SK-N-DZ (cell line): ENCODE measurements around the gene HDAC8.

Experiments
- DNase-seq: peaks from one replicate; pipeline ENCODE4 v3.0.0-alpha.2; 2015; ENCODE audit warnings: low spot score

HDAC8 gene

DNA sequence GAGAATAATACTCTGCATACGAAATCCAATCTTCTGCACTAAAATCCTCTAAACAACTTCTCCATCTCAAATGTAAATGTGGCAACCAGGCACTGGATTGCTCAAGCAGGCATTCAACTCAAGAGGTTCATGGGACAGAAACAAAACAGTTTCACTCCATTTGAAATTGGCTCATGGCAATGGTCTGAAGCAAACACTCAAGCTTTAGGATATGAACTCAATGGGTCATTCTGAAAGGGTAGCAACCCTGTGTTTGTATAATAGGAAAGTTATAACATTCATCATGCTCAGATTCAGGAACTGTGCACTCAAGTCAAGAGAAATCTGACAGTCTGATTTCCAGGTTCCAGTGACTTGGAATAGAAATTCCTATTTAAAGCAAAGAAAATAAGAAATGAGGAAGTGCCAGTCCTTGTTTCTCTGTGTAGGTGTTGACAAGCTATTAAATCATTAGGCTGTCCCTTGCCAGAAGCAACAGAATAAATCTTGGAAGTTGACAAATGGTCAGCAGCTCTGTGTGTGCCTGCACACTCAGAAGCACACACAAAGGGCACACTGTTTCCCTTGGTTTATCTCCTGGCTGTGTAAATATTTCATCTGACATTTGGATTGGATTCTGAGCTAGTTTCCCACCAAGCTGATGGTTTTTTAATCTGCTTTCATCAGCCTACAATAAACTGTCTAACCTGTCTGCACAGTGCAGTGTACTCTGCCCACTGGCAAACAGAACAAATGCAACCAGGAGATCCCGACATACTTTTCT, 191.0 kb downstream of the HDAC8 start:
- DNase-seq, result no peak

DNA sequence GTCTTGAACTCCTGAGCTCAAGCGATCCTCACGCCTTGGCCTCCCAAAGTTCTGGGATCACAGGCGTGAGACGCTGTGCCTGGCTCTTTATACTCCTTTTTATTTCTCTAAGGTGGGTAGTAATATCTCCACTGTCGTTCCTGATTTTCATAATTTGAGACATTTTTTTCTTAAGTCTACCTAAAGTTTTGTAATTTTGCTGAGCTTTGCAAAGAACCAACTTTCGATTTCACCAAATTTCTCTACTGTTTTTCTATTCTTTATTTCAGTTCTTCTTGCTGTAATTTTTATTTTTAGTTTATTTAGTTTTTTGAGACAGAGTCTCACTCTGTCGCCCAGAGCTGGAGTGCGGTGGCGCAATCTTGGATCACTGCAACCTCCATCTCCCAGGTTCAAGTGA, 196.5 kb downstream of the HDAC8 start:
- DNase-seq, result no peak

DNA sequence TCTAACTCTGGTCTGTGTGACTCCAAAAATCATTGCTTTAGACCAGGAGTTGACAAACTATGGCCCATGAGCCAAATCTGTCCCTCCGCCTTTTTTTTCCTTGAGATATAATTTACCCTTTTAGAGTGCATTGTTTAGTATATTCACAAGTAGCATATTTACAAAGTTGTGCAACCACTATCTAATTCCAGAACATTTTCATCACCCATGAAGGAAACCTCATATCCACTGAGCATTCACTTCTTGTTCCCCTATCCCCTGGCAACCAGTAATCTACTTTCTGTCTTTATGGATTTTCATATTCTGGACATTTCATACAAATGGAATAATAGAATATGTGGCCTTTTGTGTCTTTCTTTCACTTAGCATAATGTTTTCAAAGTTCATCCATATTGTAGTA, 199.5 kb downstream of the HDAC8 start:
- no peak for DNase-seq

DNA sequence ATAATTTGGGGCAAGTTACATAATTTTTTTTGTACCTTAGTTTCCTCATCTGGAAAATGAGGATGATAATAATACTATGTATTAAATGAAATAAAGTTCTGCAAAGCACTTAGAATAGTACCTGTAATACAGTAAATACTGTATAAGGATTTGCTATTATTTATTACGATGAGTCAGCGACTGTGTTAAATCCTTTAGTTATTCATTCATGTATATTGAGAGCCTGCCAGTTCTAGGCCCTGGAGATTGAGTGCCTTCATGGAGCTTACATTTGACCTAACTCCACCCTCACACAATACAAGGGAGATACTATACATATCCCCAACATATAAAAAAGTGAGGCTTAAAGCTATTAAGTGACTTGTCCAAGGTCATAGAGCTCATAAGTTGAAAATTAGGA, 199.9 kb downstream of the HDAC8 start:
- no peak for DNase-seq

DNA sequence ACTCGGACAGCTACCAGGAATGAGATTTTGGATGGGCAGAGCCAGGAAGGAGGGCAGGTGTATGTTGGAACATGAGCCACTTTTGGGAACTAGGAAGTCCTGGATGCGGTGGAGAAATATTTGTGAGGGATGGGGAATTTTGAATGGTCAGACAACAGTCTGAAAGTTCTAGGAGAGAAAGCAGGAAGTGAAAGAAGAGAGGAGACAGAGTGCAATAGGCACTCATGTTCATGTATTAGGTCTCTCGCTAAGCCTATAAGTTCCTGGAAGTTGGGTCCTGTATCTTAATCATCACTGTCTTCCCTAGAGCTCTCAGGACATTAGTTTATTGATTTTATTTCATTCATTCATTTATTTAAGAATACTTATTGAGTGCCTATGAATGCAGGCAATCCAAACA, 201.2 kb downstream of the HDAC8 start:
- DNase-seq, result no peak

DNA sequence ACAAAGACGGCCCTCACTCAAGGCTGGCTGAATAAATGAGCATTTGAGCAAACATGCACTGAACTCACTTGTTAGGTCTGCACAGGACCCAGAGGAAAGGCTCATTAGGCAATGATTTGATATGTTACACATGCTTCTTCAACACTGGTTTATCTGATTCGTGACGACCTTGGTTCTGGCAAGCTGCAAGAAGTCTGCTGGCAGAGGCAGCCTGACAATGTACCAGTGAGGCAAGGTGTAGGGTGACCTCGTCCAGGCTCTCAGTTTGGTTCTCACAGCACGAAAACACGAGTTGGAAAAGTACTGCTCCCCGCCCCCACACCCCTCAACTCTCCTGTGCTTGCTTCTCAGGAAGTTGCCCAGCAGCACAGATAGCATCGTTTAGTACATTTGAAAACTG, 203.8 kb downstream of the HDAC8 start:
- no peak for DNase-seq

DNA sequence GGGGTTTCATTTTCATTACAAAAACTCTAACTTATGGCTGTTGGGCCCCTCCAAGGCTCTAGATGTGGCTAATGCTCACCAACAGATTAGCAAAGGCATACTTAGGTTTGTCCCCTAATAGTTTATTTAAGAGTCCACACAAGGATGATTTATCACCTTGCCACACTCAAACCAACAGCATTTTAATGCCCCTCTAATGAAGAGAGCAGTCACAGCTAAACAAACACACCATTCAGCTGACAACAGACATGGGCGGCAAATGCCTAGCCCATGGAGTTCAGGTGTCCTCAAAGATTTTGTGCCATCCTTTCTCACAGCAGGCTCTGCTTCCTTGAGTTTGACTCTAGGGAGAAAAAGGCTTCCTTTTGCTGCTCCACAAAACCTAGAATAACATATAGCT, 205.1 kb downstream of the HDAC8 start:
- DNase-seq, result no peak

DNA sequence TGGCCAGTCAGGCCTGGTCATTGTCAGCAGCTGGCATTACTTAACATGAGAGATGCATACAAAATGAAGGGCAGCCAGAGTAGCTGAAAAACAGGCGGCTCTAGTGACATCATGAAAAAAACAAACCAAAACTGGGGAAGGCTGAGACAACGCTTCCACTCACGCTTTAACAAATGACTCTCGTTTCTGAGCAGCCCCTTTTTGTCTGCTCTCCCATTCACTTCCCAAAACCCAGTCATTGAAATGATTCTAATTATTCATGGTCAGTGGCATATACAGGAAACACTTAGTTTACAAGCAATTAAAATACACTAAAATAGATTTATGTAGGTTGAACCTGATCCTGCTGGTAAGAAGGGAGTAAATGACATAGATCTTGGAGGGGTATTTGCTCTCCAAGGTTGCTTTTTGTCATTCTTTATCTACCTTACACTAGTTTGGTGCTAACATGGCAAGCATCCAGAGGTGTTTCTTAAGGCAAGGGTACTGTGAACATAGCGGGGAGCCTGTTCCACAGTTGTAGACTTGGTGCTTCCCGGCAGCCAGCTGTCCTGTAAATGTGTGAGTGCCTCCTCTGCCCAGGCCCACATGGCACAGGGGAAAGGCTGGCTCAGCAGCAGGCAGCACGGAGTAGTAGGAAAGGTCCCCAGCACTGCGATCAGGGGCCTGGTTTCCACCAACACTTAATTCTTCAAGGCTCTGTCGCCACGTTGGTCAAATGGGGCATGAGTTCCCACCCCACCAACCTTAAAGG, 205.8 kb downstream of the HDAC8 start:
- no peak for DNase-seq

DNA sequence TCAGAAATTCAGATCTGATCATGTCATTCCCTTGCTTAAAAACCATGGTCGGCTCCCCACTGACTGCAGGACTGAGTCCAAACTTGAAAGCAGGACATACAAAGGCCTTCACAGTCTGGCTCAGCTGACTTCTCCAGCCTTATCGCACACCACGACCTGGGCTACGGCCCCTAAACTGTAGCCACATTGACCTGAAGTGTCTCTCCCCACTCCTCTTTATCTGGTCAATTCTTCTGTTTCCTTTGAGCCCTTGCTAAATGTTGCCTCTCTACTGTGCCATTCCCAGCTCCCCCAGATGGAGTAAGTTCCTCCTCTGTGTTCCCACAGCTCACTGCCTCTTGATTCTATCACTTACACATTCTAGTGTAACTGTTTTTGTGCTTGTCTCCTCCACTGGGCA, 206.5 kb downstream of the HDAC8 start:
- no peak for DNase-seq

DNA sequence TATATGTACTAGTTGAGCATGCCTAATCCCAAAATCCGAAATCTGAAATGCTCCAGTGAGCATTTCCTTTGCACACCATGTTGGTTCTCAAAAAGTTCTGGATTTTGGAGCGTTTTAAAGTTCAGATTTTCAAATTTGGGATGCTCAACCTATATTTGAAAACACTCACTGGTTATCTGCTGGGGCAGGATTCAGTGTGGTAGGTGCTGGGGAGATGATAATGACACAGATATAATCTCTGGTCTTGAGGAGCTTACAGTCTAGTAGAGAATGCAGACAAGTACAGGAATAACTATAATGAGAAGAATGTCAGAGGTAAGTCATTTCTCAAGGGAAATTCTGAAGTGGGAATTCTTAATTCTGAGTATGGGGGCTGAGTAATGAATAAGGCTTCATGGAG, 207.5 kb downstream of the HDAC8 start:
- DNase-seq, result no peak

DNA sequence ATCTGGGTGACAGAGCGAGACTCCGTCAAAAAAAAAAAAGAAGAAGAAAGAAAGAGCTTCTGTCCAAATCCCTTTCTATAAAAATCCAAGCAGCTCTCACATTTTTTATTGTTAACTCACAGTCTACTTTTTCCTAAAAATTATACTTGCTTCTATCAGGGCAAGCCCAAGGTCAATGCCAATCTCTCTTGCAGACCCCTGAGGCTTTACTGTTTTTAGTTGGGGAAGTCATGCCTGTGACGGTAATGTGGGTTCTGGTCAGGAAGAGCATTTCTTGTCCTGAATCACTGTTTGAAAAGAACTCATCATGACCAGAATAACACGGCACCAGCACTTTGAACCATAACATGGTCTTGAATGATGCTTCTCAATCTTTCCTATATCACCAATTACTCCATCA, 212.3 kb downstream of the HDAC8 start:
- no peak for DNase-seq

DNA sequence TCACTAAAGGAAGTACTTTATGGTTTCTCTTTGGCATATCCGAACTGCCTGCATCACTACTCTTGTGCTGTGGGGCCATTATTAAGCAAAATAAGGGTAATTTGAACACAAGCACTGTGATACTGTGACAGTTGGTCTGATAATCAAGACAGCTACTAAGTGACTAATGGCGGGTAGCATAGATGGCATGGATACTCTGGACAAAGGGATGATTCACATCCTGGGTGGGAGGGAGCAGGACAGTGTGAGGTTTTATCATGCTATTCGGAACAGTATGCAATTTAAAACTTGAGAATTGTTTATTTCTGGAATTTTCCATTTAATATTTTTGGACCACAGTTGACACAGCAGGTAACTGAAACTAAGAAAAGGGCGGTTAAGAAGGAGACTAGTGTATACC, 214.3 kb downstream of the HDAC8 start:
- no peak for DNase-seq

DNA sequence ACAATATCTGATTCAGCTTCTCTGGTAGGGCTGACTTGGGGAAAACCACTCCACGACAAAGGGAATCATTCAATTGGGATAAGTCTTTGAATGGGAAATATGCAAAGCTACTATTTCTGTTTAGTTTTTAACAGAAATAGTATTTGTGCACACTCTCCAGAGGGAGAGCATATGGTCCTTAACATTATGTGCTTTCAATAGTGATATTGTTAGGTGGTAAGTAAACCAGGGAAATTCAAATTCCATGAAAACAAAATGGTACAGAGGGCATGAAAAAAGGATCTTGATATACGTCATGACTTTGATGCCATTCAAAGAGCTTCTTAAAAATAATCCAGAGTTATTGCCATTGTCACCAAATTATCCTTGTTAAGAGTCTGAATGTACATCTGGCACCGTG, 219.9 kb downstream of the HDAC8 start:
- DNase-seq, result no peak

DNA sequence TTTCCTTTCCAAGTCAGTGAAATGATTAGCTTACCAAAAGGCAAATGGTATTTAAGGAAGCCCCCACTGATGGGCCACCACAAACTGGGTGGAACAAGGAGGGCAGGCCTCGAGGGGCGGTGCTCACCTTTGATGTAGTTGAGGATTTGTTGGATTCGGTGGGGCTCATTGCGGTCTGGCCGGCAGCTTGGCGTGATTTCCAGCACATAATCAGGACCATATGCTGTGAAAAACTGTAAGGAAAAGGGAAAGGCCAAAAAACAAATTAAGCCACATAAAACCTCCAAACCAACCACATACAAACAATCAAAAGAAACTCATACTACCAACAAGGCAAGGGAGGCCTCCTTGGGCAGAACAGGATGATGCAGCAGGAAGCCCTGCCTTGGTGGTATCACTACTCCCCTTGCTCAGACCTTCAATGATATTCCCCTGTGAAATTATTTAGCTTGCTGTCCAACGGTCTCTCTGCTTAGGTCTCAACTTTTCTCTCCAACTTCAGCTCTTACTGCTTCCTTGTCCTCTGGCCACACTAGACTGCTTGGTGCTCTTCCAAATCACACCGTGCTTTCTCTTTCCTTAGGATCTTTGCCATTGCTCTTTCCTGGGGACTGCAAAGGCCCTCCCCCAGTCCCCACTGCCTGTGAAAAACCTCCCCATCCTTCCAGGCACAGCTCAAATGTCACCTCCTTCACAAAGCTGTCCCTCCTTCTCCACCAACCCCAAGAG, 220.9 kb downstream of the HDAC8 start:
- no peak for DNase-seq

DNA sequence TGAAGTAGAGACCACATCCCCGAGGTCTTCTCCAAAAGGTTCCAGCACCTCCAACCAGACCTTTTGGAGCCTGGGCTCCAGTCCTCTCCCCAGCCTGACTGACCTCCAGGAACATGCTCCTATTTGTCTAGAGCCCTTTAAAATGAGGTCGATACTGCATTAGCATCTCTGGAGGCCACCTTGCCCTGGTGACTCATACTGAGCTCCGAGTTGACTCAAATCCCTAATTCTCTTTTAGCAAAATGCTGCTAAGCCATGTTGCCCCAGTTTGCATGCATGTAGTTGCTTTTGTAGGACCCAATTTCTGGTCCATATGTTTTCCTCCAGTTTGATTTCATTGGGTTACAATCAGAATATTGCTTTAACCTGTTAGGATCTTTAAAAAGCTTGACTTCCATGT, 223.5 kb downstream of the HDAC8 start:
- DNase-seq, result no peak

DNA sequence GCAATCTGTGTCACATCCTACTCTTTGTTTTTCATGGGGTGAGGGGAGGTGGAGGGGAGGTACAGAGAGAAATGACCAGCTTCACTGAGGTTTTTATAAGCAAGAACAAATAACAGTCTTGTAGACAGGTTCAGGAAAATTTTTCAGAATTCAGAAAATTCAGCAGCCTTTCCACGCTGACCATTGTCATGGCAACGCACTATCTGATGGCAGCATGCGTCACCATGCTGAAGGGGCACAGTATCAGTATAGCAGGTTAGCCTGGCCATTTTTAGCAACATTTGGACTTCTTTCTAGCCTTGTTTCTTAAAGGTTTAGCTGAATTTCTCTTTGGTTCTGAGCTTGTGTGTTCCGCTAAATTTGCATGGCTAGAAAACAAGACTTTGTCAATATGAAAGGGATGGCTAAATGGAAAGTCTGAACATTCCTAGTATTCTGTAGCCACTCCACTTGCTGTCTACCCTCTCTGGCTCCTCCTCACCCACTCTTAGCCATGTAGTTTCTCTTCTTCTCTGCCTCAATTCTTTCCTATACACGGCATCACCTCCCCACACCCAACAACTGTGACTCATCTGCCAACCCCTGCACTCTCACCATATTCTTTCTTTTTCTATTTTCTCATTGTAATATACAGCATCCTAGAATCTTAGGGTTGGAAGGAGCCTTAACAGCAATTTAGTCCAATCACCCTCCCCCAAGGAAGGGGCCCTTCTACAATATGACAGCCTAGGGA, 224.2 kb downstream of the HDAC8 start:
- DNase-seq, result no peak

DNA sequence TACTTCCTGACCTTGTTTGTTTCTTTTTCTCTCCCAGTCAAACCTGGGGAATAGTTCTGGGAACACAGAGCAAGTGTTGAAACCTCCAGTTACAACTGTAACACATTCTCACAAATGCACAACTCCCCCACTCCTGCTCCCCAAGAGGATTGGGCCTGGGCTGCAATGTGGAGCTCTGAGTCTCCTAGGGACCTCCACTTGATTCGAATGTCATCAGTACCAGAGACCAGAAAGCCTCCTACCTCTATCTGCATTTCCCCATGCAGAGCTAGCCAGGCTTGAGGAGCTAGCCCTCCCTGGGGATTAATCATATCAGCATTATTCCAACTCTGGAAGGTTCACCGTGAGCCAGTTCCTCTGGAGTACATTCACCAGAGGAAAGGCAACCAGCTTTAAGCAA, 225.3 kb downstream of the HDAC8 start:
- DNase-seq, result no peak

DNA sequence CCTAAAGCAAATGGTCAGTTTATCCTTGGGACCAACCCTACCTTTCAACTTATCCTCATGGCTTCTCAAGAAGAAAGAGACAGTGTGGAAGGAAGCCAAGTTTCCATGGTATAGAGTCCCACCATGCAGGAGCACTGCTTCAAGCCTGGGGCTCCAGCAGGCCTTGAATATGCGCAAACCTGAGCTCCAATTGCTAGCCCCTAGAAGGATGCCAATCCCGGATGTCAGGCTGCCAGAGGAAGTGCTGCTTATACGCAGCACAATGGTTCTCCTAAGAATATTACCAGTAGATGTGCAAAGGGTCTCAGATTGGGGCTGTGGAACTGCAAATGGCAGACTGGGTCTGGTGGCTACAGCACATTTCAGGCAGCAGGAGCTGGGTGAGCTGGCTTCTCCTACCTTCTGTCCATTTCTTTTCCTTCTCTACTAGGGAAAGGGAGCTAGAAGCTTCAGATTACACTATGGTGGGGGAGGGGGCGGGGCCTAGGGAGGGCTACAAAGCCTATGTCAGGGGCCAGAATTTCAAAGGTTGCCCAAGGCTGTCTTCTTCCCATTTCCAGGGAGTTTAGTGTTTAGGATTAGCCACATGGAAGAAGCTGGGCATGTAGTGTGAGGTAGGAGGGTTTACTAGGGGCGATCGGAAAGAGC, 226.2 kb downstream of the HDAC8 start:
- no peak for DNase-seq

DNA sequence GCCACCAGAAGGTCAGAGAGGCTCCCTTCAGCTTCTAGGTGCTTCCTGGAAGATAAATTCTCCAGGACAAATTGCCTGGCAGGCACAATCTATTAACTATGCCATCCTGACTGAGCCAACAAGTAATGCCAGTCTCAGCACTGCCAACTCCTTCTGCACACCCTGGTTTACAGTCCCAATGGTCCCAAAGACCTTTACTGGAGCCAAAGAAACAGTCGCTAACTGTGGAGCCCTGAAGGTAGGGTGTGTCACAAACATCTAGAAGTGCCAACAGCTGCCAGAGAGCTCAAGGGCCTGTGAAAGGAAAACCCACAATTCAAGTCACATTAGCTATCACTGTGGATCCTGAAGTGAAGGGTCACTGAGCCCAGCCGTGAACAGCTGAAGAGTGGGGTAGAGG, 232.0 kb downstream of the HDAC8 start:
- no peak for DNase-seq

DNA sequence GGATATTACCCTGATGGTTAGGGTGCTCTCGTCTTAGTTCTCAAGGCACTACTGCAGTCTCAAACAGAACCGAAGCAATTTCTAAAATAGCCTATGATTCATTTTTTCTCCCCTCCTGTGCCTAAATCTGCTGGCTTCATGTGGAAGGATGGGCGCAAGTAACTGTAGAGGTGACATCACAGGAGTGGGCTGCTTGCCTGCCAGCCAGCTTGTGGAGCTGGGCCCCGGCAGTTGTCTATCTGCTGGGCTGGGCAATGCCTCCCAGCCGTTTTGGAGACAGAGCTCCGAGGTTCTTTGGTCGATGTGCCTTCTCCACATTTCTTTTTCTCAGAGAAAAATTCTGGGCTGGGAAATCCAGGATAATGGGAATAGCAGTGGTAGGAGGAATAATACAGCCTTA, 232.6 kb downstream of the HDAC8 start:
- no peak for DNase-seq

DNA sequence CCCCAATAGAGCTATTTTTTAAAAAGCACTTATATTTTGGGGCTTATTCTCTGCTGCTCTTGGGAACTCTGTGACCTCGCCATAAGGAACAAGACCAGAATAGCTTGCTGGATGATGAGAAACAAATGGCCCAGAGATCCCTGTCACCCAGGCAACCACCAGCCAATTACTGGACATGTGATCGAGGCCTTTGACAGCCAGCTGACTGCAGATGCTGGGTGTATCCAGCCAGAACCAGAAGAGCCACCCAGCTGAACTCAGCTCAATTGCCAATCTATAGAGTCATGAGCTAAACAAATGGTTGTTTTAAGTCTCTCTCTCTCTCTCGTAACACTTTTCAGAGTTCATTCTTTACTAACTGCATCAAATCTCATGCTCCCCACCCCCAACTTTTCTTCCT, 242.5 kb downstream of the HDAC8 start:
- no peak for DNase-seq
